Measurements from ENCODE around the gene ZNF648. TPM values are rescaled to one million over a fixed set of nuclear protein-coding genes. Genes with fewer than 3 reads are reported as not detected.
"Not testable (repeated sequence)": the region's sequence is repeated elsewhere in the genome, so short reads cannot be mapped to it uniquely, and the experiment has no call there.

Gene ZNF648
- total and polyA plus RNA-seq, 10 of the 15 experiments (the other 5 are each of a cell fraction or from before 2014, with no cell fraction given) = 0.05 TPM; not detected in 9

DNA sequence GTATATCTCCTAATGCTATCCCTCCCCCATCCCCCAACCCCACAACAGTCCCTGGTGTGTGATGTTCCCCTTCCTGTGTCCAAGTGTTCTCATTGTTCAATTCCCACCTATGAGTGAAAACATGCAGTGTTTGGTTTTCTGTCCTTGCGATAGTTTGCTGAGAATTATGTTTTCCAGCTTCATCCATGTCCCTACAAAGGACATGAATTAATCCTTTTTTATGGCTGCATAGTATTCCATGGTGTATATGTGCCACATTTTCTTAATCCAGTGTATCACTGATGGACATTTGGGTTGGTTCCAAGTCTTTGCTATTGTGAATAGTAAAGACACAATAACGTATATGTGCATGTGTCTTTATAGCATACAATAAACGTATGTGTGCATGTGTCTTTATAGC, 56.1 kb downstream of the ZNF648 start:
- H3K27me3 ChIP-seq (replicated peaks in 1 of 2; ENCODE audit: control insufficient read depth in 2 of 2, insufficient read depth in 2 of 2, low read length in 1 of 2); H3K9me3 ChIP-seq (replicated peaks; ENCODE audit: control insufficient read depth, insufficient read depth, low read length); intact Hi-C loops (cut with micrococcal nuclease; ENCODE audit: unreplicated experiment); H4K20me1 ChIP-seq (ENCODE audit: control insufficient read depth, insufficient read depth); H3K36me3 ChIP-seq (ENCODE audit: control insufficient read depth in 2 of 2, insufficient read depth in 2 of 2, low read length in 1 of 2); POLR2A ChIA-PET; H3K4me3 ChIP-seq; H3K27ac ChIP-seq (ENCODE audit: control insufficient read depth, insufficient read depth); H3K9ac ChIP-seq (ENCODE audit: control insufficient read depth, insufficient read depth, low read length); H2AFZ ChIP-seq (ENCODE audit: control insufficient read depth, low read depth, low read length); FAIRE-seq; in situ Hi-C loops (cut with MboI); BruUV-seq (replicated peaks); H3K4me1 ChIP-seq (ENCODE audit: control insufficient read depth, insufficient read depth, low read length); H3K79me2 ChIP-seq (ENCODE audit: control insufficient read depth, insufficient read depth, low read length); DNase-seq (ENCODE audit: low read depth, low spot score); ATAC-seq; H3K4me2 ChIP-seq (ENCODE audit: control insufficient read depth, insufficient read depth): not testable (repeated sequence)
- CTCF ChIA-PET = interaction anchor here (1.0 to 1.9 kb wide), 2 partner anchors 10 to 49 kb away, joined by 3 to 11 read pairs; no protein-coding TSS in a partner anchor
- WGBS (ENCODE audit: insufficient coverage, insufficient replicate concordance, low lambda C conversion rate, missing lambda C conversion rate) = 90% methylated on average over 3 of the region's 3 CpGs
- RAD21 ChIA-PET (ENCODE audit: unreplicated experiment) = interaction anchor here (1.3 kb wide), 1 partner anchor 527 kb away, joined by 3 read pairs; no protein-coding TSS in a partner anchor
- SMC1A ChIA-PET (ENCODE audit: uncharacterized antibody, unreplicated experiment) = interaction anchor here (0.7 kb wide), 1 partner anchor 34 kb away, joined by 5 read pairs; no protein-coding TSS in a partner anchor

DNA sequence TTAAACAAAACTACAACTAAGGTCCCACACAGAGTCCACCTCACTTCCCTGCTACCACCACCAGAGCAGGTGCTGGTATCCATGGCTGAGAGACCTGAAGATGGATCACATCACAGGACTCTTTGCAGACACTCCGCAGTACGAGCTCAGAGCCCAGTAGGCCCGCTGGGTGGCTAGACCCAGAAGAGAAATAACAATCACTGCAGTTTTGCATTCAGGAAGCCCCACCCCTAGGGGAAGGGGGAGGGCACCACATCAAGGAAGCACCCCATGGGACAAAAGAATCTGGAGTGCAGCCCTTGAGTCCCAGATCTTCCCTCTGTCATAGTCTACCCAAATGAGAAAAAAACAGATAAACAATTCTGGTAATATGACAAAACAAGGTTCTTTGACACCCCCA, 56.9 kb downstream of the ZNF648 start:
- CTCF ChIA-PET = interaction anchor here (1.4 kb wide), 1 partner anchor 9 kb away, joined by 3 read pairs; no protein-coding TSS in a partner anchor
- Histone ChIP-seq H2AFZ (ENCODE audit: control insufficient read depth, low read depth, low read length) (no peak overlapping the region), H3K27ac (ENCODE audit: control insufficient read depth, insufficient read depth) (no peak overlapping the region), H3K4me2 (ENCODE audit: control insufficient read depth, insufficient read depth) (no peak overlapping the region), H3K4me1 (ENCODE audit: control insufficient read depth, insufficient read depth, low read length) (no peaks in the 10 kb centered on the region), H4K20me1 (ENCODE audit: control insufficient read depth, insufficient read depth) (no peaks in the 10 kb centered on the region), H3K9me3 (replicated peaks; ENCODE audit: control insufficient read depth, insufficient read depth, low read length) (no peaks in the 10 kb centered on the region; the same call in 2 of the 3 replicates), H3K36me3 (ENCODE audit: control insufficient read depth in 2 of 2, insufficient read depth in 2 of 2, low read length in 1 of 2) (no peaks in the 10 kb centered on the region), H3K27me3 (replicated peaks in 1 of 2; ENCODE audit: control insufficient read depth in 2 of 2, insufficient read depth in 2 of 2, low read length in 1 of 2) (no peaks in the 10 kb centered on the region), H3K9ac (ENCODE audit: control insufficient read depth, insufficient read depth, low read length) (no peak overlapping the region), H3K79me2 (ENCODE audit: control insufficient read depth, insufficient read depth, low read length) (no peaks in the 10 kb centered on the region), H3K4me3 (no peak overlapping the region)
- no TSS peak for BruUV-seq (replicated peaks)
- SMC1A ChIA-PET (ENCODE audit: uncharacterized antibody, unreplicated experiment) = interaction anchor here (1.1 kb wide), 1 partner anchor 50 kb away, joined by 3 read pairs; no protein-coding TSS in a partner anchor
- TF ChIP-seq CREM (IDR thresholded peaks at IDR 0.05; ENCODE audit: low read depth) = no peak
- no peak for TF ChIP-seq YBX1 (IDR thresholded peaks at IDR 0.05)
- TF ChIP-seq JUND (IDR thresholded peaks at IDR 0.05; ENCODE audit: low read depth, low read length) = no peak
- no peak for TF ChIP-seq EZH2 (IDR thresholded peaks at IDR 0.05; ENCODE audit: borderline replicate concordance, control insufficient read depth, low read depth, low read length)
- TF ChIP-seq POU2F2 (IDR thresholded peaks at IDR 0.05; ENCODE audit: borderline replicate concordance, low read depth, low read length) = no peak
- intact Hi-C loops (cut with micrococcal nuclease; ENCODE audit: unreplicated experiment) = no loop called here
- FAIRE-seq (no peak), ATAC-seq (no peak), DNase-seq (ENCODE audit: low read depth, low spot score) (no peak)
- WGBS (ENCODE audit: insufficient coverage, insufficient replicate concordance, low lambda C conversion rate, missing lambda C conversion rate) = 66% methylated on average over 3 of the region's 3 CpGs
- RAD21 ChIA-PET (ENCODE audit: unreplicated experiment) = no interaction called here
- POLR2A ChIA-PET = no interaction called here
- in situ Hi-C loops (cut with MboI) = no loop called here

Data from GM12878 (cell line).